Measurements from ENCODE around the gene CROCC.
"Not testable (repeated sequence)": the region's sequence is repeated elsewhere in the genome, so short reads cannot be mapped to it uniquely, and the experiment has no call there.

CROCC gene

DNA sequence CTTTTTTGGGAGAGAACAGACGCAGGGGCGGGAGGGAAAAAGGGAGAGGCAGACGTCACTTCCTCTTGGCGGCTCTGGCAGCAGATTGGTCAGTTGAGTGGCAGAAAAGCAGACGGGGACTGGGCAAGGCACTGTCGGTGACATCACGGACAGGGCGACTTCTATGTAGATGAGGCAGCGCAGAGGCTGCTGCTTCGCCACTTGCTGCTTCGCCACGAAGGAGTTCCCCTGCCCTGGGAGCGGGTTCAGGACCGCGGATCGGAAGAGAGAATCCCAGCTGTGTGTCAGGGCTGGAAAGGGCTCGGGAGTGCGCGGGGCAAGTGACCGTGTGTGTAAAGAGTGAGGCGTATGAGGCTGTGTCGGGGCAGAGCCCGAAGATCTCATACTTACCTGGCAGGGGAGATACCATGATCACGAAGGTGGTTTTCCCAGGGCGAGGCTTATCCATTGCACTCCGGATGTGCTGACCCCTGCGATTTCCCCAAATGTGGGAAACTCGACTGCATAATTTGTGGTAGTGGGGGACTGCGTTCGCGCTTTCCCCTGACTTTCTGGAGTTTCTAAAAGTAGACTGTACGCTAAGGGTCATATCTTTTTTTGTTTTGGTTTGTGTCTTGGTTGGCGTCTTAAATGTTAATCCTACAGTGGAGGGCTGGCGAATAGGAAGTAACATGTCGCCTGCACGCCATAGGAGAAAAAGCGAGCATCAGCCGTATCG, 26.0 kb upstream of the CROCC start, which contains the start of gene RNU1-2:
RNU1-2 (plus strand) TSS at position 383 of the 718 bp plus-strand sequence.
- DNase-seq (ENCODE audit: low spot score), result peak; percentile 100

DNA sequence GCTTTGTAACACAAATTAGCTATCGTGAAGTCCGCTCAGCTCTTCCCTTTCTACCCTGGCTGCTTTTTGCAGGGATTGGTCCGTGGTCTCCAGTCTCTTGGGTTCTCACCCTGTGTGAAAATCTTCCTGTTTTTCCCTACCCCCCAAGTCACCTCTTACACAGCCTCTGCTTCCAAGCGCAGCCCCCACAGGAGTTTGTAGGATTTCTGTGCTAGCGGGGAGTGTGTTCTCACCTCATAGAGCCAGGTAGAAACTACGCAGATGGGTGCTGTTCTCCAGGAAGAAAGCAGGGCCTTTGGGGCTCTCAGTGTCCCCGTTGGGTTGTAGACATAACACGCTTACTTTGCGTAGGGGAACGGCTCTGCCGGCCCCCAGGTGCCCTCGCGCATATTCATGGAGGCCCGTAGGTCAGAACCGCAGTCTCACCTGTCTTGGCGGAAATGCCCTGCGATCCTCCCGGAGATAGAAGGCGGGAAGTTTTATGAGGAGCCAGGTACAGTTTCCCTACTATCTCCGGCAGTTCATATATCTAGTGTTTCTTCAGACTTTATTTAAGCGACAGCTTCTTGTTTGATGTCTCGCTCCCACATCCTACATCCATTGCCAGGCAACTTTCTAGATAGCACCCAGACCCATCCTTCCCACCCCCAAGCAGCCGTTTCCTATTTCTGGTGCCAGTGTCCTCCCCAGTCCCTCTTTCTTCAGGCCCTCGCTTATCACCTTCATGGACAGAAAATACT, 25.2 kb upstream of the CROCC start:
- DNase-seq (ENCODE audit: low spot score), result peak; percentile 100

DNA sequence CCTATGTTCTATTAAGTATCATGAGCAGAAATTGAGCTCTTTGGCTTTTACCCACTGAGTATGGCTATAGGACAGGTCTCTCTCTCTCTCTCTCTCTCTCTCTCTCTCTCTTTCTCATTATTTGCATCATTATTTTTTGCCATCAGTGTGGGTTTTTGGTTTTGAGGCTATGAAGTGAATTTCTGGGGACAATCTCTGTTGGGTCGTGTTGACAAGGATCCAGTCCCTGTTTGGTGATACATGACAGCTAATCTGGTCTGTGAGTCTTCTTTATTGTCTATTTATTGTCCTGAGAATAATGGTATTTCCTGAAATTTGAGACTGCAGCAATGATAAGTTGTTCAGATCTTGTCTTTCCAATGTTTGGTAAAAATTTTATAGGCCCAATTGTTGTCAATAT, 24.1 kb upstream of the CROCC start:
- peak; percentile 77 for DNase-seq (ENCODE audit: low spot score)

DNA sequence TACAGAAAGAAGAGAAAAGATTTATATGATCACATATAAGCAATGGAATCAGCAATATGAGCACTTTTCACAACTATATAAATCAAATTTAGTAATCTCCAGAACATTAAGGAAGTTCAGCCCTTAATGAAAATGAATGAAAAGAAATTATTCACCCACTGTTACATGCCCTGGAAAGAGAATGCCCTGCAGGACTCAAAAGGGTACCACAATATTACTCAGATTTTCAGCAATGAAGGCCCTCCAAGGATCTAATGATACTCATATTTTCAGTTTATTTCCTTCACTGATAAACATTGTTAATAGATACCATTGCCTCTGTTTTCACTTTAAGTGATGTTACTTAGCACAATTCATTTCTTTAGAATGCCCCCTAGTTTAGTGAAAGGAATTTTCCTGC, 23.4 kb upstream of the CROCC start:
- DNase-seq (ENCODE audit: low spot score), result peak; percentile 83

DNA sequence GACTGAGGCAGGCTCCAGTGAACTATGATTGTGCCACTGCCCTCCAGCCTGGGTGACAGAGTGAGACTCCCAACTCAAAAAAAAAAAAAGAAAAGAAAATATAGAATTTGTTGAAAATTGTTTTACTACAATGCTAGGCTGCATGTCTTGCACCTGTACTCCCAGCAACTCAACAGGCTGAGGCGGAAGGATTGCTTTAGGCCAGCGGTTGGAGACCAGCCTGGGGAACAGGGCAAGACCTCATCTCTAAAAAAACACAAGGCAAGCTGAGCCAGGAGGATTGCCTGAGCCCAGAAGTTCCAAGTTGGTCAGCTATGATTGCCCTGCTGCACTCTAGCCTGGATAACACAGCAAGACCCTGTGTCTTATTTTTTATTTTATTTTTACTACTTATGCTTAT, 22.7 kb upstream of the CROCC start:
- DNase-seq (ENCODE audit: low spot score), result peak; percentile 44

DNA sequence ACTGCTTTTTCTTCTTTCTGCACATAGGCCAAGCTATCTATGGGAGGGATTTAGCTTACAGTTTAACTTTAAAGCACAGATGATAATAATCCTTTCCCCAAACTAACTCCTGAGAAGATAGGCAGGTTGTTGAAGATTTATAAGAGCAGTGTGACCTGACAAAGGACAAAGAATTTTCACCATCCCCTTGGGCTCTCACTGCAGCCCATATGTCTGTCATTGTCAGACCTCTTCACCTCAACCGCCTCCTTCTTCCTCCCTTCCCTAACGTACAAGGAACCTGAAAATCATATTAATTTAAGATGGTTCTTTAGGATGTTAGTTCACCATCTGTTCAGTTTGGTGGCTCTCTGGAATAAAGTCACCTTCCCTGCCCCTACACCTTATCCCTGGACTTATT, 21.0 kb upstream of the CROCC start:
- DNase-seq (ENCODE audit: low spot score), result peak; percentile 83

DNA sequence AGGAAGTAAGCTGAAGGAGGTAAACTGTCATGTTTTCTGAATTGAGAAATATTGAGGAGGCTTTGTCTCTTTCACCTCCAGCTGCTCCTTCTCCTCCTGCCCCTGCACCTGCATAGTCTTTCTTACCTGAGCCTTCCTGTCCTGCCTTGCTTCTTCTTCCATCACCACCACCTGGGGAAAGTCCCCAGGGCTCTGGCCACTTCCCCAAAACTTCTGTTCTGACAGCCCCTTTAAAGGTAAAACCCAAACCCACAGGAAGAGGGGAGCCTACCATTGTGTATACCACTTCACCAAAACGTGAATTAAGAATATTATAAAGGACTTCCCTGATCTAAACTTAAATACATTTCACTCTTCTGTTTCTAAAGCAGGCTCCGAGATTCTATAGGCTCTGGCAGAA, 20.4 kb upstream of the CROCC start:
- peak; percentile 38 for DNase-seq (ENCODE audit: low spot score)

DNA sequence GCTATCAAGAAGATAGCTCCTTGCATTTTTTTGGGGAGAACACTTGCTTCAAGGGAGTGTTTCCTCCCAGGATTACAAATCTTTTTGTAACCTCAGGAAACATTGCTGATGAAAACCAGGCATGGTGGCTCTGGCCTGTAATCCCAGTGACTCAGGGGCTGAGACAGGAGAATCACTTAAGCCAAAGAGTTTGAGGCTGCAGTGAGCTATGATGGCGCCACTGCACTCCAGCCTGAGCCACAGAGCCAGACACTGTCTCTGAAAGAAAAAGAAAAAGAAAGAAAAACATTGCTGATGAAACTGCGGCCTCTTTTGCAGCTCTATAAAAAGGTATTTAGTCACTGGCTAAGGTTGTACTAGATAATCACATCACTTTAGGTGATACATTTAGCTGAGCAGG, 18.7 kb upstream of the CROCC start:
- DNase-seq (ENCODE audit: low spot score), result peak; percentile 60

DNA sequence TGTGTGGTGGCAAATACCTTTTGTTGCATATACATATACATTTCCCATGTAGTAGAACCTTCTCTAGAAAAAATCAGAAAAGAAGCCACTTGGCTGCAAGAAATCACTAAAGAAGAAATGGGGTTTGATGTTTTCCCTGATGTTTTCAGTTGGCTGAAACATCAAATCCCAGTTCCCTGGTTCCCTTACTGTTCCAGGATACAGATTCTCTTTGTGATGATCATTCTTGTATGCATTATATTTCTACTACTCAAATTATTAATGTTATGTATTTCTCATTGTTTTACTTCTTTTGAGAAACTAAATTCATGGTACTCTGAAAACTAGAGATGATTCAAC, 18.3 kb upstream of the CROCC start:
- DNase-seq (ENCODE audit: low spot score), result peak; percentile 60

DNA sequence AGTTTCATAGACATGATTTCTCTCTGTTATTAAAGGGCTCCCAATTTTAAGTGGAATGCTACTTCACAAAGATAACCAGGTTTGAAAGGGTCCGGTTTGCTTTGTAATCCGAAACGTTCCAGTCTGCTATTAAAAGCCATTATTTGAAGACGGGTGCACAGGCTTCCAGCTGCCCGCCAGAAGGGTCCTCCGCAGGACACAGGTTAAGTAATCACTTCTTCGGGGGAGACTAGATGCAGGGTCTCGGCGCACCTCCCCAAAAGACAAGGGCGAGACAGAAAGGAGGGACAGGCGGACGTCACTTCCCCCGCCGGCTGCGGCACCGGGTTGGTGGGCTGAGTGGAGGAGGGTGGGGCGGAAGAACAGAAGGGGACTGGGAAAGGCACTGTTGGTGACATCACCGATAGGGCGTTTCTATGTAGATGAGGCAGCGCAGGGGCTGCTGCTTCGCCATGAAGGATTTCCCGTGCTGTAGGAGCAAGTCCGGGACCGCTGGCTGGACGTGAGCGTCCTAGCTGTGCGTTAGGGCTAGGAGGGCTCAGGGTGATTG, 17.1 kb upstream of the CROCC start:
- DNase-seq (ENCODE audit: low spot score), result peak; percentile 100

DNA sequence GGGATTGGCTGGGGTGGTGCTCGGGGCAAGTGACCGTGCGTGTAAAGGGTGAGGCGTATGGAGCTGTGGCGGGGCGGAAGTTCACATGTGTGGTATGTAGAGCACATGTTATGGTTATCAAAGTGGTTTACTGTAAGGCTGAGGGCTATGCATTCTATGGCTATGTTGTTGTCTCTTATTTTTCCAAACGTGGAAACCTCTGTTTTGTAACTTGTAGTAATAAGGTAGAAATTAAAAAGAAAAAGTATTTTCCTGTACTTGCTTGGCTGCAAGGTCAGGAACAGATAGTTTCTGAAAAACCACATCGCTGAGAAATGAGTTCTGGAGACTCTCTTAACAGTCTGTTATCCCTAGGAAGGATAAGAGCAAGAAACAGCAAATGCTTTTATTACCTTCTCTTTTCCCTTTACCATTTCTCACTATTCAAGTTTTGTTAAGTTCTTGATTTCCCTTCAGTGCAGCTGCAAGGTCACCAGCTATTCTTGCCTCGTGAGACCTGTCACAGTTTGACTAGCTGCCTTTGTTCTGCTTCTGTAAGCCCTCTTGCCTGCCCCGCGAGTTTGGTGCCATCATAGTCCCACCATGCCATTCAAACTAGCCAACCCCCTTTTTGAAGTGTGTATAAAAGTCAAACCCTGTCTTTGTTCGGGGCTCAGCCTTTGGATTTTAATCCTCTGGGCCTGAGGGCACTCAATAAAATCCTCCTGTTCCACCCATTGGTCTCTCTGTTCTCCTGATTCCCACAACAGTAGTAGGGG, 16.4 kb upstream of the CROCC start:
- peak; percentile 100 for DNase-seq (ENCODE audit: low spot score)

DNA sequence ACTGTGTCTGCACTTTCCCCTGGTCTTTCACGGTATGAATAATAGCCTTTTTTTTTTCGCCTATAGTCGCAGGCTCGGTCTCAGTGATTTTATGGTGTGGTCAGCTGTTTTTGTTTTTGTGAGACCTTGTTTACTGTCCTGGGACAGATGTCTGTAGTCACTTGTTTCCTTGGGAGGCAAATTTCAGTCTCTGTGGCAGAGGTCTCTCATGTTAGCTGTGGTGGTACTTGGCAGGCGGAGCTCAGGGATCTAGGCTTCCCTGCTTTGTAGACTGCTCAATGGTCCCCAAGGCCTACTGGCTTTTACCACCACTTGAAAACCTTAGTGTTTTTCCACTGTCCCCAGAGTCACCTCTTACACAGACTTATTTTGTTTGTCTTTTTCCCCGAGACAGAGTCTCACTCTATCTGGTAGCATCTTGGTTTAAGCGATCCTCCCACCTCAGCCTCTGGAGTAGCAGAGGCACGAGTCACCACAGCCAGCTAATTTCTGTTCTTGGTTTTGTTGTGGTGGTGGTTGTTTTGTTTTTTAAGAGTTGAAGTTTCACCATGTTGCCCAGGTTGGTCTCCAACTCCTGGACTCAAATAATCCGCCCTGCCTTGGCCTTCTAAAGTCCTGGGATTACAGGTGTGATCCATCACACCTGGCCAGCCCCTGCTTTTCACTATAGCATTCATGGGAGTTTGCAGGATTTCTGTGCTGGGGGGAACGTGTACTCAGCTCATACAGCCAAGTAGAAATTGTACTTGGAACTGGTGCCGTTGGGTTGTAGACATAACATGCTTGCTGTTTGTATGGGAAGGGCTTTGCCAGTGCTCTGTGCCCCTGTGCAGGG, 15.6 kb upstream of the CROCC start:
- DNase-seq (ENCODE audit: low spot score), result no peak

DNA sequence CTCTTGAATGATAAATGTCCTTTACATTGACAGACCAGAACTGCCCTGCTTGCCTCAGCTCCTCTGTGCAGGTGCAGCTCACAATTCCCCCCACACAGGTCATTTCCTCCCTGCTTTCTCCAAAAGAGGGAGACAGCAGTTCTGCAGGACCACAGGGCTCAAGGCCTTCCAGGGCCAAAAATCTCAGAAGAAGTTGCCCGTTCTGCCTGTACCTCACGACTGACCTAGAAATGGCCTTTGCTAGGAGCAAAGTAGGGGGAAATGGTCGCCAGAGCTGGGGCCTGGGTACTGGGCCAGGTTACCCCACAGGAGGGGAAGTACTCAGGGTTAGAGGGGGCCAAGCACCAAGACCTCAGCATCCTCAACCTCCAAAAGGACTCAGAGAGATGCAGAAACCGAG, 14.9 kb upstream of the CROCC start:
- no peak for DNase-seq (ENCODE audit: low spot score)

DNA sequence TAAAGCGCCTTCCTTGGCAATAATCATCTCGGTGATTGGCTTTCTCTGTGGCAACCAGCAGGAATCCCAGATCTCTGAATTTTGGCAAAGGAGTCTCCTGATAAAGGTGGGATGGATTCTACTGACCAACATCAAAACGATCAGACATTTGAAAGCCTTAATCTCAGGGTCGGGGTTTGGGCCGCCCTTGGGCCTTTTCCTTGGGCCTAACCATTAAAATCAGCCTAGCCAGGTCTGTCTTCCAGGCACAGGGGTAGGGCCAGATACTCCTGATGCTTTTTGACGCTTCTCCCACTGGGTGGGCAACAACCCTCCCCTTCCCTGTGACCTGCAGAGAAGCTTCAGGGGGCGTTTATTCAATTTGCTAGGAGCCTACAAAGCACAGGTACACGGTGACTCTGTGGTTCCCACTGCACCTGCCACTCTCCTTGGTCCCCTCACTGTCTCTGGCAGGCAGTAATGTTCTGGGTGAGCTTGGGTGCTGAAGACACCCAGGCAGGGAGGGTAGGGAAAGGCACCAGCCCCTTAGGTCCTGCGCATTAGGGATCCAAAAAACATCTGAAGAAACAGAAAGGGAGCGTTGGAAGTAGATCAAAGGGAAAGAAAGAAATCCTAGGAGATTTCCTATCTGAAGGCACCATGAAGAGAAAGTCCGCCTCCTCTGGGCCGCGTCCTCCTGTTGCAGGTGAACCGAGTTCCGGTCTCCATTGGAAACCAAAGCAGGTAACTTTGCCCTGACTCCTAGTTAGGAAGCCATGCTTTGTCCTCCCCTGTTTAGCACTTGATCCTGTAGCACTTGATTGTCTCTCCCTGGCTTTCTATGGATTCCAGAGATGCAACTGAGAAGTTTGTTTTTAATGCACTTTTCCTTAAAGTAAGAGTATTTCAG, 13.6 kb upstream of the CROCC start:
- no peak for DNase-seq (ENCODE audit: low spot score)

DNA sequence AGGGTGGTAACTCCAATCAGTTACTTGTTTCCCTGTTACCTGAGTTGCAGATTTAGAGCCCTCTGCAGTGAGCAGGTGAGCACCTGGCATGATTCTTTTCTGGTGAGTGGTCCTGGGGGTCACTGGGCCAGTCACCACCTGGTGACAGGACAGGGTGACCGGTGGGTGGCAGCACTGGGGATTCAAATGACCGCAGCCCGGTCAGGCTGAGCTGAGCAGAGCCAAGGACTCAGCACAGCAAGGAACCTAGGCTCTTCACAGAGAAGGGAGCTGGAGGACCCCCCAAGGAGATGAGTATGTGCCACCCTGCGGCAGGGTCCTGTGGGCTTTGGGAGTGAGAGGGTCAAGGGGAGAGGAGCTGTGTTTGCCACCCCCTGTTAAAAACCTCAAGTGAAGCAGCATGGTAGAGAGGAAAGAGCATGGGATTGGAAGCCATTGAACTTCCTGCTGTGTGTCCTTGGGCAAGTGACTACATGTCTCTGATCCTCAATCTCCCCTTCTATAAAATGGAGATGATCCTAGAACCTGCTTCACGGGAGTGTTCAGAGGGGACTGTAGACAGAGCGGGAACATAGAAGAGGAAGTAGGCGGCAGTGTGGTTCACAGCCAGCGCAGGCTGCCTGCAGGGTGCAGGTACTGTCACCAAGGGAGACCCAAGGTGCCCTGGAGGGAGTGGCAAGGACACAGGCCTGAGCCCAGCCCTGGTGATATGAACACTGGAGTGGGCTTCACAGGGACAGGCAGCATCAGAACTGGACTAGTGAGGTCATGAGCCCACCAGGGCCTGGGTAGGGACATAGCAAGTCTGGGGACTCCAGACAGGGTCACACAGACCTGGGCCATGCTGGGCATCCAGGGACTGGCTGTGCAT, 9.6 kb upstream of the CROCC start:
- DNase-seq (ENCODE audit: low spot score), result not testable (repeated sequence)

DNA sequence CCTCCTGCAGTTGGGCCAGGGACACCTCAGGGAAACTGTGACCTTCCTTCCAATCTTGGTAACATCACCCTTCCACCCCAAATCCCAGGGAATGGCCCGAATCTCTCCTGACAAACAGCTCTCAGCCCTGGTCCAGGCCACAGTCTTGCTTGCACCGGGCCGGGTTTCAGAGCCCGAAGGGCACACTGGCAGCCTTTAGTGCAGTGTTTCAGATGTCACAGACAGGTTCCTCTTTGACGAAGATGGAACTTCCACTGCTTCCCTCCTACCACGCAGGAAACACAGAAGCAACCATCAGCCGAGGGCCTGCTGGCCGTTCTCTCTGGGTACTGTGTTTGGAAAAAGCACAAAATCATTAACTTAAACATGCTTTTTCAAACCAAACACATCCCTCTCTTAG, 9.0 kb upstream of the CROCC start:
- DNase-seq (ENCODE audit: low spot score), result not testable (repeated sequence)

DNA sequence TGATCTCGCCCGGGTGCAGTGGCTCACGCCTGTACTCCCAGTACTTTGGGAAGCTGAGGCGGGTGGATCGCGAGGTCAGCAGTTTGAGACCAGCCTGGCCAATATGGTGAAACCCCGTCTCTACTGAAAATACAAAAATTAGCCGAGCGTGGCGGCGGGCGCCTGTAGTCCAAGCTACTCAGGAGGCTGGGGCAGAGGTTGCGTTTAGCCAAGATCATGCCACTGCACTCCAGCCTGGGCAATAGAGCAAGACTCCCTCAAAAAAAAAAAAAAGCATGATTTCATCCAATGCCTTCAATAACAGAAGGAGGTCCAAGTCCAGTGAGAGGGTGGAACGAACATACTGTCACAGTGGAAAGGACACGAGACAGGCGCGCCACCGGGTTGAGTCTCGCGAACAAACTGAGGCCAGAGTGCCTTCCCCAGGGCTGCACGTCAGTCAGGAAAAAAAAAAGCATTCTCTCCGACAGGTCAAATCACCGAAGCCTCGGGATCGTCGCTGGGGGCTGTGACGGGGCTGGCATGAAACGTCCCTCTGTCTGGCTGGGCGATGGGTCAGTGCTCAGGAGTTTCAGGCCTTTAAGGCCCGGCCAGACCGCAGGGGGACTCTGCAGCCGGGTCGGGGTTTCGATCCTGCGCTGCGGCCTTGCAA, 8.4 kb upstream of the CROCC start:
- DNase-seq (ENCODE audit: low spot score), result no peak

DNA sequence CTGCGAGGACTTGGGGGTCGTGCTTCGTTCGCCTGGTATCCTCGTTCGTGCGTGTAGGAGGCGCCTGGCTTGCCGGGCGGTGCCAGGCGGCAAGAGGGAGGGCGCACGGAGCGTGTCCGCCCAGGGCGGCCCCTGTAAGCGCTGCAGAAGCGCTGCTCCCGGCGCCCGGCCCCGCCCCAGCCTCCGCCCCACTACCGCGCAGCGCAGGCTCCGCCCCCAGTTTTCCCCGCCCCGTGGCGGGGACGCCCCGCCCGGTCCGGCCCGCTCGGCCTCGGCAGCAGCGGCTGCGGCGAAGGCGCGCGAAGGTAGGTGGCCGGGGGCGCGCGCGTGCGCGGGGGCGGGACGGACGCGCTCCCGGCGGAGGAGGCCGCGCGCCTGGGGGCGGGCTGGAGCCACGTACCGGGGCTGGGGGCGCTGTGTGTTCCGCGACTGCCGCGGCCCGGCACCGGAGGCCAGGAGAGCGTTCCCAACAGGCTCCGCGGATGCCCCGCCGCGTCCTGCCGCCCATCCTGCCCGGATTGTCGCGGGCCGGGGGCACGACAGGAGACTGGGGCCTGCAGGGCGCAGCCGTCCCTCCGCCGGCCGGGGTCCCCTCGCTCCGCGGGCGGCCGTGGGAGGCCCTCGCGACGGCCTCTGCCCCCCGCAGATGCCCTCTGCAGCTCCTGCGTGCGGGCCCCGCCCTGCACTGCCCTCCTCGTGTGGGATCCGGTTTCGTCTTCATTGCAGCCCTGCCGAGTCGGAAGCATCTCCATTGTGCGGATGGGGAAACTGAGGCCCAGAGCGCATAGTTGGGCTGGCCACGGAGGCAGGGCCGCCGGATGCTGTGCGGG, 7.7 kb upstream of the CROCC start:
- peak; percentile 97 for DNase-seq (ENCODE audit: low spot score)
